GM21390 (cell line): ENCODE results near the gene MTG1.
"Not testable (repeated sequence)": the region's sequence is repeated elsewhere in the genome, so short reads cannot be mapped to it uniquely, and the experiment has no call there.

Experiments
- ATAC-seq: cut with Tn5 transposase; IDR thresholded peaks from one replicate; pipeline ENCODE4 v1.9.1; 2021; ENCODE audit not compliant: unreplicated experiment

Gene MTG1

GRCh38 chr10:133461841-133462240 lies 67.9 kb downstream of the MTG1 start:
- no peak for ATAC-seq

GRCh38 chr10:133462512-133463305 lies 68.8 kb downstream of the MTG1 start:
- no peak for ATAC-seq

- ATAC-seq: no peak
Observed at GRCh38 chr10:133464582-133465031, 70.7 kb downstream of the MTG1 start.

- no peak for ATAC-seq
Observed at GRCh38 chr10:133465191-133465949, 71.4 kb downstream of the MTG1 start.

- ATAC-seq: no peak
Observed at GRCh38 chr10:133465950-133466474, 72.1 kb downstream of the MTG1 start.

GRCh38 chr10:133466683-133467275 lies 72.8 kb downstream of the MTG1 start:
- ATAC-seq: no peak

- ATAC-seq: no peak
Observed at GRCh38 chr10:133467286-133467911, 73.4 kb downstream of the MTG1 start.

- not testable (repeated sequence) for ATAC-seq
Observed at GRCh38 chr10:133469205-133469604, 75.2 kb downstream of the MTG1 start.

- no peak for ATAC-seq
Observed at GRCh38 chr10:133471300-133472109, 77.5 kb downstream of the MTG1 start.
